Measurements from ENCODE around the gene ATP11B.

The ATP11B gene

GRCh38 chr3:182962166-182962565 is 168.9 kb downstream of the ATP11B start:
- no peak for DNase-seq

GRCh38 chr3:182964179-182964578 is 170.9 kb downstream of the ATP11B start:
- no peak for DNase-seq

- no peak for DNase-seq
Measured at GRCh38 chr3:182965861-182966366, 172.6 kb downstream of the ATP11B start.

GRCh38 chr3:182967218-182968204 is 174.2 kb downstream of the ATP11B start:
- DNase-seq = no peak

GRCh38 chr3:182969277-182969676 is 176.0 kb downstream of the ATP11B start:
- no peak for DNase-seq

GRCh38 chr3:182969853-182970252 is 176.5 kb downstream of the ATP11B start:
- DNase-seq = no peak

- DNase-seq = no peak
Measured at GRCh38 chr3:182970811-182971418, 177.6 kb downstream of the ATP11B start.
